ENCODE data around the gene GPATCH2.
A peak's percentile ranks its signal among the peaks of the same experiment; 100 is the strongest.
"Not testable (repeated sequence)": the region's sequence is repeated elsewhere in the genome, so short reads cannot be mapped to it uniquely, and the experiment has no call there.

Gene GPATCH2

GRCh38 chr1:217630711-217631591 lies at the start of gene GPATCH2, which contains the start of gene SPATA17:
GPATCH2 (minus strand) TSS chr1:217631090; CDS start chr1:217630971, 119 bp downstream.
SPATA17 (plus strand) TSS chr1:217631344; CDS start chr1:217631379, 35 bp downstream.
- peak; percentile 91 for DNase-seq (ENCODE audit: low spot score)

GRCh38 chr1:217674028-217674729 lies 43.3 kb upstream of the GPATCH2 start:
- no peak for DNase-seq (ENCODE audit: low spot score)

DNA sequence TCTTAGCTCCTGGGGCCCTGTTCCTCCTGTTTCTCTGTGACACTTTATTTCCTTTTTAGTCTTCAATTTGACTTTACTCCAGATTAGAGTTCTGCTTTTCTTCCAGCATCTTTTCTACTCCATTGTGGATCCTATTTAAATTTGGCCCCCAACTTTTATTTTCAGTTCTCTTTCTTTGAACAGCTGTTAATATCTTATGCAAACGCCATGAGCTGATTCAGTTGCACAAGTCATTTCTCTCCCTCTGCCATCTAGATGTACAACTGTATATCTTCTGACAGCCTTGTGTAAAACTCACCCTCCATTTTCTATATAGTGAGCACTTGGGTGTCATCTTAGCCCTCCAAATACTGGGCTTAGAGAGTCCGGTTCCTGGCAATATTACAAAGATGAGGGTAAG lies 42.5 kb upstream of the GPATCH2 start:
- no peak for DNase-seq (ENCODE audit: low spot score)

GRCh38 chr1:217668351-217668940 lies 37.6 kb upstream of the GPATCH2 start:
- no peak for DNase-seq (ENCODE audit: low spot score)

GRCh38 chr1:217661407-217661806 lies 30.5 kb upstream of the GPATCH2 start:
- no peak for DNase-seq (ENCODE audit: low spot score)

DNA sequence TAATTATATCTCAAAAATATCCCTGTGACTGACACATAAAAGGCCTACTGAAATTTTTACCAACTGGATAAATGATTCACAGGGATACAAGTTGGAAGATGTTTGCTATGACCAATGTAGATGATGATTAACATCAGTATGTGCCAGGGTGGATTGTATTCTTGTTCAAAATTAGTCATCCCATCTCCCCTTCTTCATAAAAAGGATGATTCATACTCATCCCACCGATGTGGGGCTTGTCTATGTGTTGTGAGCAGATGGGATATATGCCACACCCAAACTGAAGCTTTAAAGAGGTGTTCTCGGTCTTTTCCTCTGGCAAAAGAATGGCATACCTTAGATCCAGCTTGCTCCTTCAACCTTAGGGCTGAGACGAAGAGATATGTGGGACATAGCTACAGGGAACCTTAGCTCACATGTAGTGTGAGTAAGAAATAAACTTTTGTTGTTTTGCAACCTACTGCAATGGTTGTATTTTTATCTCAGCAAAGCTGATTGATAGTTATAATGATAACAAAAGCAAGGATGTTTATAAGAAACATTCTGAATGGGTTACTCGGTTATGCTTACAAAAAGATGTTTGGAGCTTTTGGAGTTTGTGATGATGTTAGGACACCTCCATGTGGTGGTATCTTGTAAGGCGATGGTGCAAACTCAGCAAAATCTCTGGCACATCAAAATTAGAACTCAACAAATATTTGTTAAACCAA lies 29.6 kb upstream of the GPATCH2 start:
- DNase-seq (ENCODE audit: low spot score) = peak; percentile 51

DNA sequence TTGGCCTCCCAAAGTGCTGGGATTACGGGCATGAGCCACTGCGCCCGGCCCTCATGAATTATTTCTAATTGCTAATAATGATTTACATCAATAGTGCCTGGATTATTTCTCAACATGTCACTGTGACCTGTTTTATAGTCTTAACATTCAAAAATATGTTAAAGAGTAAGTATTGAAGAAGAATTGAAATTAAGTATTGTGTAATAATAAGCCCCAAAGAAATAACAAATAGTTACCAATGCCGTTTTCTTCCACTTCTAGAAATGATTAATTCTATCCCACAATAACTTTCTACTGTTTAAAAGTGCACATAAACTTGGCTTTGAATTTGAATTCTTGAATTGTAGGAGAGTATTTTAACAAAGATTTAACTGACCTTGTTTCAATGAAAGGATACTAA lies 19.8 kb upstream of the GPATCH2 start:
- no peak for DNase-seq (ENCODE audit: low spot score)

GRCh38 chr1:217647791-217648190 lies 16.9 kb upstream of the GPATCH2 start:
- no peak for DNase-seq (ENCODE audit: low spot score)

DNA sequence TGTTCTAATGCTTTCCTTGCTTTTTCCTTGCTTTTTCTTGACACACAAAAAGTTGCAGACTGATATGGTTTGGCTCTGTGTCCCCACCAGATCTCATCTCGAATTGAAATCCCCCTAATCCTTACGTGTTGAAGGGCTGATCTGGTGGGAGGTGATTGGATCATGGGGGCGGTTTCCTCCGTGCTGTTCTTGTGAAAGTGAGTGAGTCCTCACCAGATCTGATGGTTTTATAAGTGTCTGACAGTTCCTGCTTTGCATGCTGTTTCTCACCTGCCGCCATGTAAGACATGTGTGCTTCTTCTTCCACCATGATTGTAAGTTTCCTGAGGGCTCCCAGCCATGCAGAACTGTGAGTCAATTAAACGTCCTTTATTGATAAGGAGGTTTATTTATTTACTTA lies 11.6 kb upstream of the GPATCH2 start:
- DNase-seq (ENCODE audit: low spot score) = no peak

- DNase-seq (ENCODE audit: low spot score) = peak; percentile 5
These were observed 3.5 kb downstream of the GPATCH2 start for GRCh38 chr1:217627431-217627830.

- DNase-seq (ENCODE audit: low spot score) = no peak
These were observed 4.6 kb downstream of the GPATCH2 start for GRCh38 chr1:217626321-217626720.

GRCh38 chr1:217622042-217622441 lies 8.8 kb downstream of the GPATCH2 start:
- DNase-seq (ENCODE audit: low spot score) = no peak

- no peak for DNase-seq (ENCODE audit: low spot score)
These were observed 10.1 kb downstream of the GPATCH2 start for GRCh38 chr1:217620814-217621213.

DNA sequence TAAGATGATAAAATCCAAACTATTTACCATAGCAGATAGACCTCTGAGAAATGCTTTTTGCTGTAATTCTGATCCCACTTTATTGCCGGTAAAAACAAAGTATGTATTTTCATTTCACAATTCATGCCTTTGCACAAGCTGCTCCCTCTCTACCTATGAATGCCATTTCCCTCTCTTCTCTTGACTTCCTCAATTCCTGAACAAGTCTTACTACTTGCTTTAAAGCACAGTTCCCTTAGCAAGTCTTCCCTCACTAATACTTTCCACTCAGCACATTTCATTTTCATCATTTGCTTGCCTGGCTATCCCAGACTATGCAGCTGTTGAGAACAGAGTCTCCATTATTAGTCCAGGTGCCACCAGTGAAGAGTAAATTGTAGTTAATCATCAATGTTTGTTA lies 13.8 kb downstream of the GPATCH2 start:
- no peak for DNase-seq (ENCODE audit: low spot score)

DNA sequence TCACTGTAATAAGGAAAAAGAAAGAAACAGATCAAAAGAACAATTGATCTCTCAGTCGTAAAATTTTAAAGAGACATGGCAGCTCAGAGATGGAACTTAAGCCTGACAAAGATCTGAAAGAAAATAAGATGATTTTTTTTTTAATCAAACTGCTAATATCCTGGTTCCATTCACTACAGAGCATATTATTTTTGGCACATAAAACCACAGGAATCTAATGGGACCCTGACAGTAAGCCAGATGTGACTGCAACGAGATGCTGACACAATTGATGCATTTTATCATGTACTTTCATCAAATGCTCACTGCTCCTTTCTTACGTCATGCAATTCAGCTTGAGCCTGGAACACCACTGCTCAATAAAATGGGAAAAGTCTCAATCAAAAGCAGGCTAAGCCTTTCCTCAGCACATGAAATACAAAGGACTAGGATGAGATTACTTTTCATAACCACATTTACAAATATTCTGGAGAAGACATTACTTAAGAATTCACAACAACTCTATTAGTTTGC lies 16.6 kb downstream of the GPATCH2 start:
- DNase-seq (ENCODE audit: low spot score) = no peak

GRCh38 chr1:217605390-217605789 lies 25.5 kb downstream of the GPATCH2 start:
- no peak for DNase-seq (ENCODE audit: low spot score)

DNA sequence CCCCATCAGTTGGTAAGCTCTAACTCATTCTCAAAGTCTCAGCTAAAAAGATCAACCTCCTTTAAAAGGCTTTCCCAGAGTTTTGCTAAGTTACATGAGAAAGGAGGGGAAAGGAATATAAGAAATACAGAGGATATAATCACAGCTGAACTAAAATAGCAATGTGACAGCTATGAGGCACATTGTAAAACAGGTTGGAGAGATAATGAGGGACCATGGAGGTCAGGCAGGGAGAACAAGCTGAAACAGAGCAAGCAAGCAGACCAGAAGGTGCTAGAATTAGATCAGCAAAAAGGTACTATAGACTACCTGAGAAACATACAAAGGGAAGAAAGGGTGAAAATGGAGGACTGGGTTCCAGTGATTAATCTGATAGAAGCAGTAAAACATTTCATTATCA lies 28.5 kb downstream of the GPATCH2 start:
- DNase-seq (ENCODE audit: low spot score) = no peak

DNA sequence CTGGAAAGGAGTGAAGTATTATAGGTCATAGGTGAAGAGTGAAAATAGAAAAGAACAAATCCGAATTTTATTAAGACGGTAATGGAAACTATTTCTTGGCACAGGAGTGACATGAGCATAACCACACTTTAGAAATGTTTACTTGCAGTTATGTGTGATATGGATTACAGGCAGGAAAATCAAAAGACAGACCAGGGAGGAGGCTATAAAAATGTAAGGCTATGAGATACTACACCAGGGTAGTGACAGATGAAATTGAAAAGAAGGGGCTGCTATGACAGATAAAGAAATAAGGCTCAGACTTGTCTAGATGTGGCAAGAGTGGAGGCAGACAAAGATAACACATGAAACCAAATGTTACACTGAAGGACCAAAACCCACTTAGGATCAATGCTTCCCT lies 31.7 kb downstream of the GPATCH2 start:
- DNase-seq (ENCODE audit: low spot score) = no peak

DNA sequence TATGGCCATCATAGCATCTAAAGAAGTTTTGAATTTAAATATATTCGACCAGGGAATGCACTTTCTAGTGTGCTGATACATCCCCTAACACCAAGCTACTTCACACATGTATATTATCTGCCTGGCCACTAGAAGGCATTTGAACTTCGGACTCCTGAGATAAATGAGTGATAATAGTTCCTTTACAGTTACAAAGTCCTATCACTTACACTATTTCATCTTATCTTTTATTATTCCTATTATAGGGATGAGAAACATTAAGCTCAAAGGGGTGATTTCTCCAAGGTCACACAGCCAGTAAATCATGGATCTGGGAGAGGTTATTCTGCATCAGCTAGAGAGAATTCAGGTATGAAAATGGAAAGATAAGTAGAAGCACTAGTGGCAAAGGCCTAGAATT lies 40.3 kb downstream of the GPATCH2 start:
- DNase-seq (ENCODE audit: low spot score) = no peak

DNA sequence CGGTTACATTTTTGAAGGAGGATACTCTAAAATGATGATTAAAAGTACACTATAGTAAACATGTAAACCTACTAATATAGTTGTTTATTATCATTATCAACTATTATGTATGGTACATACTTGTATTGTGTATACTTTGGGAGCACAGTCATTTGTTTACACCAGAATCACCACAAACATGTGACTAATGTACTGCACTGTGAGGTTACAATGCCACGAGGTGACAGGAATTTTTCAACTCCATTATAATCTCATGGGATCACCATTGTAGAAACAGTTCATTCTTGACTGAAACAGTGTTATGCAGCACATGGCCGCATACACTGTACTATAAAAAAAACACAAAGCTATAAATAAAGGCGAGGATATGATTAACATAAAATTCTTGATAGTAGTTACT lies 44.3 kb downstream of the GPATCH2 start:
- no peak for DNase-seq (ENCODE audit: low spot score)

- DNase-seq (ENCODE audit: low spot score) = no peak
These were observed 45.3 kb downstream of the GPATCH2 start for GRCh38 chr1:217585577-217585976.

- not testable (repeated sequence) for DNase-seq (ENCODE audit: low spot score)
These were observed 46.5 kb downstream of the GPATCH2 start for GRCh38 chr1:217584286-217584811.
